ENCODE measurements around the gene MYCBPAP.
A peak's percentile ranks its signal among the peaks of the same experiment; 100 is the strongest.
"Not testable (repeated sequence)": the region's sequence is repeated elsewhere in the genome, so short reads cannot be mapped to it uniquely, and the experiment has no call there.

Gene MYCBPAP

GRCh38 chr17:50471009-50471905, 37.0 kb upstream of the MYCBPAP start:
- no peak for DNase-seq (ENCODE audit: low spot score)

- DNase-seq (ENCODE audit: low spot score), result no peak
Observed at GRCh38 chr17:50472286-50472685, 36.0 kb upstream of the MYCBPAP start.

- not testable (repeated sequence) for DNase-seq (ENCODE audit: low spot score)
Observed at GRCh38 chr17:50472761-50473161, 35.5 kb upstream of the MYCBPAP start.

- DNase-seq (ENCODE audit: low spot score), result no peak
Observed at GRCh38 chr17:50473901-50474300, 34.3 kb upstream of the MYCBPAP start.

- no peak for DNase-seq (ENCODE audit: low spot score)
Observed at GRCh38 chr17:50474523-50474922, 33.7 kb upstream of the MYCBPAP start.

- no peak for DNase-seq (ENCODE audit: low spot score)
Observed at GRCh38 chr17:50475362-50475761, 32.9 kb upstream of the MYCBPAP start.

- DNase-seq (ENCODE audit: low spot score), result peak; percentile 47
Observed at GRCh38 chr17:50475775-50476544, 32.3 kb upstream of the MYCBPAP start.

GRCh38 chr17:50476545-50477315, 31.5 kb upstream of the MYCBPAP start:
- DNase-seq (ENCODE audit: low spot score), result no peak

GRCh38 chr17:50477976-50478375, 30.3 kb upstream of the MYCBPAP start:
- no peak for DNase-seq (ENCODE audit: low spot score)

- DNase-seq (ENCODE audit: low spot score), result peak; percentile 87
Observed at GRCh38 chr17:50478391-50479381, 29.6 kb upstream of the MYCBPAP start, which contains the start of gene RSAD1. Gene RSAD1, plus strand, starts transcription at chr17:50478860. Its CDS starts 25 bp downstream, at chr17:50478885.

- DNase-seq (ENCODE audit: low spot score), result peak; percentile 95
Observed at GRCh38 chr17:50479522-50480141, 28.6 kb upstream of the MYCBPAP start.

- no peak for DNase-seq (ENCODE audit: low spot score)
Observed at GRCh38 chr17:50480142-50480764, 28.0 kb upstream of the MYCBPAP start.

GRCh38 chr17:50480854-50481490, 27.3 kb upstream of the MYCBPAP start:
- no peak for DNase-seq (ENCODE audit: low spot score)

- no peak for DNase-seq (ENCODE audit: low spot score)
Observed at GRCh38 chr17:50481648-50482047, 26.6 kb upstream of the MYCBPAP start.

- no peak for DNase-seq (ENCODE audit: low spot score)
Observed at GRCh38 chr17:50482110-50482509, 26.1 kb upstream of the MYCBPAP start.

GRCh38 chr17:50482516-50482915, 25.7 kb upstream of the MYCBPAP start:
- DNase-seq (ENCODE audit: low spot score), result peak; percentile 90

- no peak for DNase-seq (ENCODE audit: low spot score)
Observed at GRCh38 chr17:50483266-50483665, 25.0 kb upstream of the MYCBPAP start.

- no peak for DNase-seq (ENCODE audit: low spot score)
Observed at GRCh38 chr17:50484386-50485155, 23.7 kb upstream of the MYCBPAP start.
